ENCODE measurements around the gene CALN1.

Gene CALN1

GRCh38 chr7:71990138-71990462 lies 422.0 kb downstream of the CALN1 start:
- TF ChIP-seq FOXP2 (optimal IDR thresholded peaks at IDR 0.05; ENCODE audit: borderline replicate concordance, extremely low read depth, extremely low read length, insufficient read depth), result no peak
- TF ChIP-seq TAF1 (IDR thresholded peaks at IDR 0.05; ENCODE audit: borderline replicate concordance, insufficient read depth, low read length), result no peak
- TF ChIP-seq, protein P1, sequence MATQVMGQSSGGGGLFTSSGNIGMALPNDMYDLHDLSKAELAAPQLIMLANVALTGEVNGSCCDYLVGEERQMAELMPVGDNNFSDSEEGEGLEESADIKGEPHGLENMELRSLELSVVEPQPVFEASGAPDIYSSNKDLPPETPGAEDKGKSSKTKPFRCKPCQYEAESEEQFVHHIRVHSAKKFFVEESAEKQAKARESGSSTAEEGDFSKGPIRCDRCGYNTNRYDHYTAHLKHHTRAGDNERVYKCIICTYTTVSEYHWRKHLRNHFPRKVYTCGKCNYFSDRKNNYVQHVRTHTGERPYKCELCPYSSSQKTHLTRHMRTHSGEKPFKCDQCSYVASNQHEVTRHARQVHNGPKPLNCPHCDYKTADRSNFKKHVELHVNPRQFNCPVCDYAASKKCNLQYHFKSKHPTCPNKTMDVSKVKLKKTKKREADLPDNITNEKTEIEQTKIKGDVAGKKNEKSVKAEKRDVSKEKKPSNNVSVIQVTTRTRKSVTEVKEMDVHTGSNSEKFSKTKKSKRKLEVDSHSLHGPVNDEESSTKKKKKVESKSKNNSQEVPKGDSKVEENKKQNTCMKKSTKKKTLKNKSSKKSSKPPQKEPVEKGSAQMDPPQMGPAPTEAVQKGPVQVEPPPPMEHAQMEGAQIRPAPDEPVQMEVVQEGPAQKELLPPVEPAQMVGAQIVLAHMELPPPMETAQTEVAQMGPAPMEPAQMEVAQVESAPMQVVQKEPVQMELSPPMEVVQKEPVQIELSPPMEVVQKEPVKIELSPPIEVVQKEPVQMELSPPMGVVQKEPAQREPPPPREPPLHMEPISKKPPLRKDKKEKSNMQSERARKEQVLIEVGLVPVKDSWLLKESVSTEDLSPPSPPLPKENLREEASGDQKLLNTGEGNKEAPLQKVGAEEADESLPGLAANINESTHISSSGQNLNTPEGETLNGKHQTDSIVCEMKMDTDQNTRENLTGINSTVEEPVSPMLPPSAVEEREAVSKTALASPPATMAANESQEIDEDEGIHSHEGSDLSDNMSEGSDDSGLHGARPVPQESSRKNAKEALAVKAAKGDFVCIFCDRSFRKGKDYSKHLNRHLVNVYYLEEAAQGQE (IDR thresholded peaks at IDR 0.05; ENCODE audit: insufficient read depth in 1 of 2, low read depth in 2 of 2, low read length in 2 of 2), result no peak
- TF ChIP-seq SIN3A (IDR thresholded peaks at IDR 0.05; ENCODE audit: borderline replicate concordance, insufficient read depth, low read length), result no peak
- TF ChIP-seq POLR2AphosphoS5 (IDR thresholded peaks at IDR 0.05; ENCODE audit: low read depth, low read length), result no peak

DNA sequence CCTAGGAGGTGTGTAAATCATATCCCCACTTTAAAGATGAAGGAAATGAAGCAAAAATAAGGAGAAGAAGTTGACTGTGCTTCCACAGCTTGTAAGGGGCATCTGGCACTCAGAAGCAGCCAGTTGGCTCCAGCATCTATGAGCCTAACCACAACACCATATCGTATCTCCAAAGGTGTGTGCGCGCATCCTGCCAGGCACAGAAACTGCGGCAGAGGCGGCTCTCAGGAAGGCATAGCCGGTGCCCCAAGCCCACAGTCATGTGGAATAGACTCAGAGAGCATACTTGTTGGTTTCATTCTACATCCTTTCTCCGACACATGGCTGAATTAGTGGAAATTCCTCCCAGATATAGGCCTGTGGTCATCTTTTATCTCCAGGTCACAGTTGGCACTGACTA lies 423.9 kb downstream of the CALN1 start:
- TF ChIP-seq POLR2AphosphoS5 (IDR thresholded peaks at IDR 0.05; ENCODE audit: low read depth, low read length) (no peak), FOXP2 (optimal IDR thresholded peaks at IDR 0.05; ENCODE audit: borderline replicate concordance, extremely low read depth, extremely low read length, insufficient read depth) (no peak), SIN3A (IDR thresholded peaks at IDR 0.05; ENCODE audit: borderline replicate concordance, insufficient read depth, low read length) (no peak), TAF1 (IDR thresholded peaks at IDR 0.05; ENCODE audit: borderline replicate concordance, insufficient read depth, low read length) (no peak)
- TF ChIP-seq, protein P1 (IDR thresholded peaks at IDR 0.05; ENCODE audit: insufficient read depth in 1 of 2, low read depth in 2 of 2, low read length in 2 of 2), result no peak

DNA sequence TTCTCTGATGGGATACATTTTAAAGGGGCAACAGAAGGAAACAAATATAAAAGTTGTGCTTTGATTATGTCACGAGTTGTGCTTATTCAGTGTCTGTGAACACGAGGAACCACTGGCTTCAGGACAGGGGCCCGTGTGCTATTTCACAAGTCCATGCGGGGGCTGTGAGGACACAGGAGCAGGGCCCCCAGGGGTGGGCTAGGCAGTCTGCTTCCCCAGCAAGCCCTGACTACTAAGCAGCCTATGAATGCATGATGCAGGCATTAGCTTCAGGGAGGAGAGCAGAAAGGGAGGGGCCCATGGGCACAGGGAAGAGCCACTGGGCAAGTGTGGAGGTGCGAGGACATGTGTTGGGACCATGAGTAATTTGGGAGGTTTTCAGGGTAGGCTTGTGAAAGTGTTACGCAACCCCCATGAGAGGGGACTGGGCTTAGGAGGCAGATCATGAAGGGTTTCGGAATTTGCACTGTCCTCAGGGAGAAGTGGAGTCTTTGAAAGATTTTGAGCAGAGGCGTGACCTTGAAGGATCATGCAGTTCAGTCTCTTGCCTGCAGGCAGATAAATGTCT lies 424.9 kb downstream of the CALN1 start:
- TF ChIP-seq POLR2AphosphoS5 (IDR thresholded peaks at IDR 0.05; ENCODE audit: low read depth, low read length) (no peak), FOXP2 (optimal IDR thresholded peaks at IDR 0.05; ENCODE audit: borderline replicate concordance, extremely low read depth, extremely low read length, insufficient read depth) (no peak), TAF1 (IDR thresholded peaks at IDR 0.05; ENCODE audit: borderline replicate concordance, insufficient read depth, low read length) (no peak), SIN3A (IDR thresholded peaks at IDR 0.05; ENCODE audit: borderline replicate concordance, insufficient read depth, low read length) (no peak)
- TF ChIP-seq, protein P1 (IDR thresholded peaks at IDR 0.05; ENCODE audit: insufficient read depth in 1 of 2, low read depth in 2 of 2, low read length in 2 of 2), result no peak

DNA sequence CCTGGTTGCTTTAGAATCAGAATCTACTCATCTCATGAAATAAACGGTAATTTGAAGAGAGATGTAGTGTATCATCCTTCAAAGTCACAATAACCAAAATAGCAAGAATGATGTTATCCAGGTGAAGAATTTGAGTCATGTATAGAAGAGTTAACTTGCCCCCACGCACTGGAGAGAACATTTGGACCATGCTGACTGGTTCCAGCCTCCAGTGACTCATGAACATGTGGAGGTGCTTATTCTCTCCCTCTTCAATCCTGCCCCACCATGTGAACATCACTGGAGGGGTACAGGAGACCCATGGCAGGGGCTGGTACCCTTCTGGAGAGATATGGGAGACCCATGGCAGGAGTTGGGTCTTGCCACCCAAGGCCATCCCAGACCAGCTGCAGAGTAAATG lies 427.8 kb downstream of the CALN1 start:
- TF ChIP-seq SIN3A (IDR thresholded peaks at IDR 0.05; ENCODE audit: borderline replicate concordance, insufficient read depth, low read length), result no peak
- no peak for TF ChIP-seq FOXP2 (optimal IDR thresholded peaks at IDR 0.05; ENCODE audit: borderline replicate concordance, extremely low read depth, extremely low read length, insufficient read depth)
- no peak for TF ChIP-seq TAF1 (IDR thresholded peaks at IDR 0.05; ENCODE audit: borderline replicate concordance, insufficient read depth, low read length)
- TF ChIP-seq POLR2AphosphoS5 (IDR thresholded peaks at IDR 0.05; ENCODE audit: low read depth, low read length), result no peak
- TF ChIP-seq, protein P1 (IDR thresholded peaks at IDR 0.05; ENCODE audit: insufficient read depth in 1 of 2, low read depth in 2 of 2, low read length in 2 of 2), result no peak

GRCh38 chr7:71982851-71983250 lies 429.3 kb downstream of the CALN1 start:
- TF ChIP-seq POLR2AphosphoS5 (IDR thresholded peaks at IDR 0.05; ENCODE audit: low read depth, low read length), result no peak
